Breast epithelium (tissue), 3 donors: ENCODE data around the gene SLC35F3.

ENCODE experiments used
- CTCF ChIP-seq, 3 donors: fragments of 450-650 bp; IDR thresholded peaks; one replicate each; pipeline ENCODE4 v1.5.1; 2016 to 2017; ENCODE audit warnings: antibody characterized with exemption in 3 of 3, mild to moderate bottlenecking in 3 of 3, moderate library complexity in 3 of 3
- POLR2AphosphoS5 ChIP-seq, 3 donors: sonication (generic); formaldehyde crosslinking; IDR thresholded peaks; one replicate each; pipeline ENCODE4 v1.6.1; 2017; ENCODE audit warnings: antibody characterized with exemption in 3 of 3

GRCh38 chr1:234018816-234019215 lies 114.3 kb downstream of the SLC35F3 start:
- no peak for TF ChIP-seq CTCF (IDR thresholded peaks at IDR 0.05)
- no peak for TF ChIP-seq POLR2AphosphoS5 (IDR thresholded peaks at IDR 0.05)
